Stimulated activated CD8-positive, alpha-beta memory T cell treated with anti-CD3 and anti-CD28 coated beads, Interleukin-4, amount 100 ng/mL, for 48 hours (primary cell): ENCODE results near the gene ODAD3.
"Not testable (repeated sequence)": the region's sequence is repeated elsewhere in the genome, so short reads cannot be mapped to it uniquely, and the experiment has no call there.

ENCODE experiments used
- DNase-seq: peaks from one replicate; pipeline ENCODE4 v3.0.0-alpha.2; 2020

Gene ODAD3

DNA sequence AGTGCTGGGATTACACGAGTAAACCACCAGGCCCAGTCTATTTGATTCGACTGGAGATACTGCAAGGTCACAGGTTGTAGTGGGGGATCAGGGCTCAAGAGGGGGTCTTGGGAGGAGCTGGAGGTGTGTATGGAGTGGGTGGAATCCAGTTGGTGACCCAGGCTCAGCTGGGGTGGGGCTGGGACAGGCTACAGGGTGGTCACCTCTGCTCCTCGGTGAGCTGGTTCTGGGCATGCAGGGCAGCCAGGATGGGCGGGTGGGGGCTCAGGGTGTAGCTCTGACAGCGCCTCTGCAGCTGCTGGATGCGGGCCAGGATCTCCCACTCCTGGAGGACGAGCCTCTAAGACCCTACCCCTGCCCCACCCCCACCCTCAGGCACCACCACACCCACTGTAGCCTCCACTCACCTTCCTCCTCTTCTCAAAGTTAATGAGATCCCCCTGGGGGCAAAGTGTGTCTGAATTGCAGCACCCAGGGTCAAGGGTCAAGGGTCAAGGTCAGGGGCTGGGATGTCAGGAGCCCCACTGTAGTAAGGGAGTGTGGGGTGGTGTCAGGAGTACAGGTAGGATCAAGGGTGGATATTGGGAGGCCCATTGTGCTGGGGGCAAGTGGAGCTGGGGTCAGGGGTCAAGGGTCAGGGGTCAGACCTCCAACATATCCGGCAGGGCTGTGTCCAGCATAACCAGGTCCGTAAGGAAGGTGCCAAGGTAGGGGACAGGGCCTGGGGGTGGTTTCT lies 32.9 kb downstream of the ODAD3 start:
- DNase-seq: no peak

DNA sequence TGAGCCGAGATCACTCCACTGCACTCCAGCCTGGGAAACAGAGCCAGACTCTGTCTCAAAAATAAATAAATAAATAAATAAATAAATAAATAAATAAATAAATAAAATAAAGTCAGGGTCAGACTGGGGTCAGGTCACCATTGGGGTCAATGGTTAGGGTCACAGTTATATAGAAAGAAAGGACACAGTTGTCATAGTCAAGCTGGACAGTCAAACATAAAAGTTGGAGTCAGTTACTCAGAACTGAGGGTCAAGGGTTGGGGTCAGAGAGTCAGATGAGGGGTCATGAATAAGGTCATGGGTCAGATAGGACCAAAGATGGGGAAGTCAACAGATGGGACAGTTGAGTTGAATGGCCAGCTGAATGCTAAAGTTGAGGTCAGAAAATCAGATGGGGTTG lies 34.1 kb downstream of the ODAD3 start:
- no peak for DNase-seq

DNA sequence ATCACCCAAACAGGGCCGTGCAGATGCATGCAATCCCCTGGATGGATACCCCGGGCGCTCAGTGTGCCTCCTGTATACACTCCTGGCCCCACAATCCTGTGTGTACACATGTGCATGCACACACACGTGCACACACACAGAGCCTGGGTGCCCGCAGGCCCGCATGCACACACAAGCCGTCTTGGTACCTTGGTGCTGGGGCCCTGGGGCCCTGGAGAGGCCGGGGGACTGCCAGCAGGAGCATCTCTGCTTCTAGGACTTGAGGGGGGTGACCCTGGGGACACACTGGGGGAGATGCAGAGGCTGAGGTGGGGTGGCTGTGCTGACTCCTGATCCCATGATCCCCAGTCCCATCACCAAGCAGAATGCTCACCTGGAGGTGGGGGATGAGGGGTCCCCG lies 35.3 kb downstream of the ODAD3 start:
- DNase-seq: no peak

DNA sequence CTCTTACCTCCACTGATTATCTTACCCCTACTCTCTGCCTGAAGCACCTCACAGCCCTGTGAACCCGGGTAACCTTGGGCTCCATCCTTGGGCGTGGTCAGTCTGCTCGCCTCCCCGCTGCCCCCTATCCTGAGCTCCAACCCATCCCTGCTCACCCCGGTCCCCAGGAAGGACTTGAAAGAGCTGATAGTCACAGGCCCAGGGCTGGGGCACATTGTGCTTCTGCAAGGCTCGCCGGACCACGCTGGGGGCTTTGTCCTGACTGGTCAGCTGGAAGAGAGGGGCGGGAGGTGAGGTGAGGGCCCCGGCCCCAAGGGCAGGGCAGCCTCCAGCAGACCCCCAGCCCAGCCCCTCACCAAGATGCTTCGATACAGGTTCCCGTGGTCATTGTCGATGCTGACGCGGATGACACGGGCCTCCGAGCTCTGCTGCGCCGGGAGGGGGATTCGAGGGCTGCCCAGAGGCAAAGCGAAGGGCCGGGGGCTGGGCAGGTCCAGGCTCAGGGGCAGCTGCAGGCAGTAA lies 37.8 kb downstream of the ODAD3 start:
- DNase-seq: no peak

DNA sequence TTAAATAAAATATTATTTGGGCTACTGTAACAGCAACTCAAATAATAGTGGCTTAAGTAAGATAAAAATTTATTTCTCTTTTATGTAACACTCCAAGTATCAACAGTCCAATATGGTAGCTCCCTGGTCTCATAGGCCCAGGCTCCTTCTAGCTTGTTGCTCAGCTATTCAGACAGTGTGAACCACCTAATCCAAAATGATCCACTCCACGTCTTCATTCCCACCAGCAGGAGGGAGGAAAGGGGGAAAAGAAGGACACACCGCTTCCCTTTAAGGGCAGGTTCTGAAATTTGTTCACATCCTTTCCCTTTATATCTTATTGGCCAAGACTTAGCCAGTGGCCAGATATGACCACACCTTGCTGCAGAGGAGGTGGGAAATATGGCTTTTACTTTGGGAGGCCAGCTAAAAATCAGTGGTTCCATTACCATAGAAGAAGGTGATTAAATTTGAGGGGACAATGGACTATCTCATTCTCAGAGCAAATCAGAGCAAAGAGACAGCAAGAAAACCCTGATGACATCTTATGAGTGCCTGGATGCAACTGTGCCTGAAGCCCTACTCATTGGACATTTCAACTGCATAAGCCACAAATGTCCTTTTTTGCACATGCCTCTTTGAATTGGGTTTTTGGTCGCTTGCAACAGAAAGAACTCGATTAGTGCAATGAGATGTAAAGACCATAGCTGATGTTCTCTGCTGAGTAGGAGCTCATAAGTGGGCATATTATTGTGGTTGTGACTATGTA lies 43.8 kb downstream of the ODAD3 start:
- DNase-seq: no peak

DNA sequence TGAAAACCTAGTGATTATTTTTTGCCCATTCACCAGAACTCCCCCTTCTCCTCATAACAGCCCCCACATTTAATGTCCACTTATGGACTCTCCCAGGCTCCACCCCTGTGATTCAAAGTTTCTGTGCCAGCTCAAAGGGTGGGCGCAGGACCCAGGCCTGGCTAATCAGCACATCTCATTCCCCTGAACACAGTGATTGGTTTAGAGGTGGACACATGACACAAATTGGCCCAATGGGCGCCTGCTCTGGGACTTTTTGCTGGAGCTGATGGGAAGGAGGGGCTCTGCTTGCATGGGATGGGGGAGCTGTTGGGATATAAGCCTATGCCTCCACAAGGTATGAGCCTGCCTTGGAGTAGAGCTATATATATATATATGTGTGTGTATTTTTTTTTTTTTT lies 44.6 kb downstream of the ODAD3 start:
- no peak for DNase-seq

DNA sequence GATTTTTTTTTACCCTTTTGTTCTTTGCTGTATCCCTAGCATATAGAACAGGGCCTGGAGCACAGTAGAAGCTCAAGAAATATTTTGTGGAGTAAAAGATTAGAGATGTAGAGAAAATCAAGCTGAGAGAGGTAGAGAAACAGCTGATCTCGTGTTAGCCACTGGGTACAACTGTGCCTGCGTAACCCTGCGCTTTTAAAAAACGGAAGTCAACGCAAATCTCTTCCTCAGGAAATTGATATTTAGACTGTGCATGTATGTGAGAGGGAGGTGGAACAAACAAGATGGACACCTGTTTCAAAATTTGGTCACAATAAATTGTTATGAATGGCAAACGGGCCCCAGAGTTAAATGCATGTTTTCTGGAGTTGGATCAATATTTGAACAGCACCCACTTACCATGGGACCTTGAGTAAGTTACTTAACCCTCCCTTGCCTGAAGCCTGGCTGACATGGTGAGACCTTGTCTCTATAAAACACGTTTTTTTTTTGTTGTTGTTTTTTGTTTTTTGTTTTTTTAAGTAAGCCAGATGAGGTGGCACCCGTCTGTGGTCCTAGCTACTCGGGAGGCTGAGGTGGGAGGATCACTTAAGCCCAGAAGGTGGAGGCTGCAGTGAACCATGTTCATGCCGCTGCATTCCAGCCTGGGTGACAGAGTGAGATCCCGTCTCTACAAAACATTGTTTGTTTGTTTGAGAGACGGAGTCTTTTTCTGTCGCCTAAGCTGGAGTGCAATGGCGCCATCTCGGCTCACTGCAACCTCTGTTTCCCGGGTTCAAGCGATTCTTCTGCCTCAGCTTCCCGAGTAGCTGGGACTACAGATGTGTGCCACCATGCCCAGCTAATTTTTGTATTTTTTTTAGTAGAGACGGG lies 47.5 kb downstream of the ODAD3 start:
- DNase-seq: no peak

DNA sequence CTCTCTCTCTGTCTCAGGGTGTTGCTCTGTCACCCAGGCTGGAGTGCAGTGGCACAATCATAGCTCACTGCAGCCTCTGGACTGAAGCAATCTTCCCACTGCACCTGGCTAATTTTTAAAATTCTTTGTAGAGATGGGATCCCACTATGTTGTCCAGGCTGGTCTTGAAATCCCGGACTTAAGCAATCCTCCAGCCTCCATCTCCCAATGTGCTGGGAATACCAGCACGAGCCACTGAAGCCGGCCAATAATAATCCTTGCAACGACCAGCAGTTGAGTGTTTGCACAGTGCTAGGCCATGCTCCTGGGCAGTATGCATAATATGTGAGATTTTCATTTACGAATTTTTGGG lies 50.2 kb downstream of the ODAD3 start:
- no peak for DNase-seq

DNA sequence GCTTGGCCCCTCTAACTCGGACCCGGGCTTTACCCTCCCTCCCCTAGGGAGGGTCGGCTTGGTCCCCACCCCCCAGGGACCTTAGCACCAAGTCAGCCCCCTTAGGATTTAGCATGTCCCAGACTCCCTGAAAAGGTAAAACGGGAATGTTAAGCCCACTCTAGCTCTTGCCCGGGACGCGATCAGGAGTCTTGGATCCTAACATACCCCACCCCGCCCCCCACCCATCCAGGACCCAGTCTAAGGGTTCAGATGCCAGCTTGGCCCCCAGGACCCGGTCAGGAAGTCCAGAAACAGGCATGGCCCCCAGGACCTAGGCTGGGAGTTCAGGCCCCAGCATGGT lies 51.2 kb downstream of the ODAD3 start:
- no peak for DNase-seq

DNA sequence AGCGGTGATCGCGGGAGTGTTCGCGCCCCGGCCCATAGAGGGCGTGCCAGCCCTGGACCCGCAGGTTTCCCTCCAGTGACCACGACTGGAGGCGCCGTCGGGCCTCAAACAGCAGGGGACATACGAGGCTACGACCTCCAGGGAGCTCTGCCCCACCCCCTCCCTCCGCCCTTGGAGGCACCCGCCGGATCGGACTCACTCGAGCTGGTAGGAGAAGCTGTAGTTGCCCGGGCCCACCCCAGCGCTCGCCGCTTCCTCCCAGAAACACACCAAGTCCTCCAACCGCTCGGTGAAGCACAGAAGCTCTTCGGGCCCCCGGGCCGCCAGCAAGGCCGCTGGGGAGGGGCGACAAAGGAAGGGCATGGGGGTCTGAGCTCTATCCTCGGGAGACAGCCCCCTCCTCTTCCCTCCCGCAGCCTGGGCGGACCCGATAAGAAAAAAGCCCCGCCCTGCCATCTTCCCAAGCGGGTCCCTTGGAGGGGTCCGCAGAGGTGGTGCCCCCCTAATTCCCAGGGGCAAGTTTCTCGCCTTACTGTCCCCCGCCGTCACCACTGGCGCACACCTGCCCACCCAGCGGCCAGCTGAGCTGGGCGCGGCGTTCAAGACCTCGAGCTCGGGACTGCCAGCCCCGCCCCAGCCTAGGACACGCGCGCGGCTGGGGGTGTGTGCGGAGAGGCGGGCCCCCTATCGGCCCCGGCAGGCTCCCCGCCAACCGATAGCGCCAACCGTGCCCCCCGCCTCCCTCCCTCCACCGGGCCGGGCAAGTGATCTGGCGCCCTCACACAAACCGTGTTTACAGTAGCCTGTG lies 51.8 kb downstream of the ODAD3 start:
- DNase-seq: peak; percentile 78

DNA sequence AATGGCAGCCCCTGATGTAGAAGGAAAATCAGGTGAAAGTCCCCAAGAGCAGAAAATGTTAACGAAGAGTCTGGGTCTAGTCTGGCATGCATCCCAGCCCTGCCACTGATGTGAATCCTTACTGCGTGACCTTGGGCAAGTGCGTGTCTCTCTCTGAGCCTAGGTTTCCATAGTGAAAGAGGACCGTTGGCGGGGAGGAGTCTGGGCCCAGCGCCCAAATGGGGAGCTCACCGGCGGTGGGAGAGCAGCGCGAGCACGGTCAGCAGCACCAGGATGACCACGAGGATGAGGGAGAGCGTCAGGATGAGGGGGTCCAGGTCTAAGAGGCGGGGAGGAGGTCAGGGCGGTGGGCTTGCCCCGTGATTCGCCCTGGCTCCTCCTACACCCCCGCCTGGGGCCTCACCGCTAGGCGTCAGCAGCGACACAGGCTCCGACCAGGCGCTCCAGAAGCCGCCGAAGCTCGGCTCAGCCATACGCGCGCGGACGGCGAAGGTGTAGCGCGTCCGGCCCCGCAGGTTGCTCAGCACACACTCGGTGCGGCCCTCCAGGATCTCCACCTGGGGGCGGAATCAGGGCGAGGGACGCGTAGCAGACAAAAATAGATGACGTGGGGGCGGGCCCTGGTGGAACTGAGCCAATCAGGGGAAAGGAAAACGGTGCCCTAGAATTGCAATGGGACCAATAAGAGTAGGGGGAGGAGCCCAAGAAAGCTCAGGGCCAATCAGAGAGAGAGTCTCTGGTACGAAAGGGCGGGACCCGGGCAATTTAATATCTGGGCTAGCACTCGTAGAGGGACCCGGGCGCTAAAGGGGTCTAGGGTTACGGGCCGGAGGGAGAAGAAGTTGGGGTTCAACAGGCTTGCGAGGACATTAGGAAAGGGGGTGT lies 54.0 kb downstream of the ODAD3 start:
- peak; percentile 96 for DNase-seq

DNA sequence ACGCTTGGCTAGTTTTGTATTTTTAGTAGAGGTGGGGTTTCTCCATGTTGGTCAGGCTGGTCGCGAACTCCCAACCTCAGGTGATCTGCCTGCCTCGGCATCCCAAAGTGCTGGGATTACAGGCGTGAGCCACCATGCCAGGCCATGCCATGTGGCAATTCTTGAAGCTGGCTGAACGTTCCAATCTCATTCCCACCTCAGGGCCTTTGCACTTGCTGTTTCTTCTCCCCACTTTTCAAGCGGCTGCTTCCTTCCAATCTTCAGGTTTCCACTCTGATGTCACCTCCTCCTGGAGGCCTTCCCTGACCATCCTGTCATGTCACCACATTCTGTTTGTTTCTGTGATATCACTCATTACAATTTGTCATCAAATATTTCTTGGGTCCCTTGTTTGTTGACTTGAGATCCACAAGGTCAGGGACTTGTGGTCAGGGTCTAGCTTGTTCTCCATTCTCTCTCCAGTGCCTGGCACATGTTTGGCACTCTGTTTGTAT lies 55.0 kb downstream of the ODAD3 start:
- DNase-seq: no peak

DNA sequence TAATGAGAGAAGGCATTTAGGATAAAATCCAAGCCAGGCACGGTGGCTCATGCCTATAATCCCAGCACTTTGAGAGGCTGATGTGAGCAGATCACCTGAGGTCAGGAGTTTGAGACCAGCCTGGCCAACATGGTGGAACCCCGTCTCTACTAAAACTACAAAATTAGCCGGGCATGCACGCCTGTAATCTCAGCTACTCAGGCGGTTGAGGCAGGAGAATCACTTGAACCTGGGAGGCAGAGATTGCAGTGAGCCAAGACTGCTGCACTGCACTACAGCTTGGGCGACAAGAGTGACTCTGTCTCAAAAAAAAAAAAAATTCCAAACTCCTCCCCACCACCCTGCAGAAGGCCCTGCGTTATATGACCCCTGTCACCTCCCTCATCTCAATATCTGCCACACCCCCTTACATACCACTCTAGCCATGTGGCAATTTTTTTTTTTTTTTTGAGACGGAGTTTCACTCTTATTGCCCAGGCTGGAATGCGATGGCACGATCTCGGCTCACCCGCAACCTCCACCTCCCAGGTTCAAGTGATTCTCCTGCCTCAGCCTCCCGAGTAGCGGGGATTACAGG lies 55.6 kb downstream of the ODAD3 start:
- DNase-seq: not testable (repeated sequence)

DNA sequence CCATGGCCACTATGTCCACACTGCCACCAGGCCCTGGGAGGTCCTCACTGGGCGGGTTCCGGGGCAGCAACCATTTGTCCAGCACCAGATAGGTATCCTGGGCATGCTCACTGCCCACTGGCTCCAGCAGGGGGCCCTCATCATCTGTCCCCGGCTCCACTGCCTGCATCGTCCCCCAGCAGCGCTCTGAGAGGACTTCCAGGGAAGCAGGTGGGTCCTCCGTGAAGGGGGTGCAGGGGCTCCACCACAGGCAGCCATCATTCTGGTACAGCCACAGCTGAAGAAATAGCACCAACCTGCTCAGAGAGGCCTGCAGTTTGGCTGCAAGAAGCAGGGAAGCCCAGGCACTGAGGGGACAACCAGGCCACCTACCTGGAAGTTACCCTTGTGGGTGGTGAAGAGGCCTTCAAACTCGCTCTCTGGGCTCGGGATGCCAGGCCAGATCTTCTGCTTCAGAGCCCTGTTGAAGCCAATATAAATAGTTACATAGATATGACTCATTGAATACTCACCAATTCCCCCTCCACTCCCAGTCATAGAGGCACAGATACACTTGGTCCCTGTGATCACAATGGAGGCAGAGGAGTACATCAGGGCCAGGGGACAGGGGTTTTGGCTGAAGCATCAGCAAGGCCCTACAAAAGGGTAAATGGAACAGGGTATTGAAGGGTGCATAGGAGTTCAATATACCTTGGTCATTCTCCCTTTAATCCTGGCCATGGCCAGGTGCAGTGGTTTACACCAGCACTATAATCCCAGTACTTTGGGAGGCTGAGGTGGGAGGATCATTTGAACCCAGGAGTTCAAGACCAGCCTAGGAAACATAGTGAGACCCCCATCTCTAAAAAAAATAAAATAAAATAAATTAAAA lies 56.4 kb downstream of the ODAD3 start:
- DNase-seq: peak; percentile 53

DNA sequence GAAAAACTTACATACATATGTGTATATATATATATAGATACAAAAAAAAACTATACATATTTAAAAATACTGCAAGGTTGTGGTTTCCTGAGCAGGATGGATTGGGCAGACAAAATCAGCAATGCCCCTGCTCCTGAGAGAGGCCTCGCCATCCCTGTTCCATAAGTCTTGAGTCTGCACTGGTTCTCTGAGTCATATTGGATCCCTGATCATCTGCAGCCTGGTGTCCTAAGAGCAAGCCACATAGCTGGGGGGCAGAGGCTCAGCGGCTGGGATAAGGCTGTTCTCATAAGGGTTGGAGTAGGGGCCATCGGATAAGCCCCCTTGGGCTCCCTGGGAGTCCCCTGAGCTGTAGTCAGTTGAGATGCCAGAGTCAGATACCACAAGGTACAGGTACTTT lies 57.2 kb downstream of the ODAD3 start:
- no peak for DNase-seq

DNA sequence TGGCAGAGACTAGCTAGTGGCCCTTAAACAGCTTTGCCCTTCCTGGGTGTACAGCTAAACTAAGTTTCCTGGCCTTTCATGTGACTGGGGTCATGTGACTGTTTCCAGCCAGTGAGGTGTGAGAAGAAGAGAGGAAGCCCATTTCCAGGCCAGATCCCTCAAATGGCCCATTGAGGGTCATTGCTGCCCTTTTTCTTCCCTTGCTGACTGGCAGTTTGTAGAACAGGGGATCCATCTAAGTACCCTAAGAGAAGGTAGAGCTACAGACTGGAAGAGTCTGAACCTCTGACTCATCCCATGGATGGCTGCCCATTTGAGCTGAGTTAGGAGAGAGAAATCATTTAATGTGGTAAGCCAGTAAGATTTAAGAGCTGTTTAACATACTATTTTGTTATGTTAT lies 57.7 kb downstream of the ODAD3 start:
- no peak for DNase-seq

DNA sequence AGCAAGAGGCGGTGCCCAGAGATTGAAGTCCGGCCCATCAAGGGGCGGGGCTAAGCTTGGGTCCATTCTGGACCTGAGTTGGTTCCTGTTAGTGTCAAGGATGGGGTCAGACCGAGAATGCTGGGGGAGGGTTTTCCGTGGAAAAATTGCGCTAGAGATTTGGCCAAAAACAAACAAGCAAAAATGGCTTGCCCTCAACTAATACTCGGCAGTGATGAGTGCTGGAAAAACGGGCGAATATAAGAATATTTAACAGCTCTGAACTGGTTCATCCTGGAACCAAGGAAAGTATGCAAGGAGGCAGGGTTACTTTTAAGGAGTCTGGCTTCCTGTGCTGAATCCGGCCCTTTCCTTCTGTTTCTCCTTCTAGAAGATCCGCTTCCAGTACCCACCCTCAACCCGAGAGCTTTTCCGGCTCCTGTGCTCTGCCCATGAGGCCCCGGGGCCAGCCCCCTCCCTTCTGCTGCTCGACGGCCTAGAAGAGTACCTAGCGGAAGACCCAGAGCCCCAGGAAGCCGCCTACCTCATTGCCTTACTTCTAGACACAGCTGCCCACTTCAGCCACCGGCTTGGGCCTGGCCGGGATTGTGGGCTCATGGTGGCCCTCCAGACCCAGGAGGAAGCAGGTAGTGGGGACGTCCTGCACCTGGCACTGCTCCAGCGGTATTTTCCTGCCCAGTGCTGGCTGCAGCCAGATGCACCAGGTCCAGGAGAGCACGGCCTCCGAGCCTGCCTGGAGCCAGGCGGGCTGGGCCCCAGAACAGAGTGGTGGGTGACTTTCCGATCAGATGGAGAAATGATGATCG lies 59.6 kb downstream of the ODAD3 start:
- DNase-seq: peak; percentile 77

DNA sequence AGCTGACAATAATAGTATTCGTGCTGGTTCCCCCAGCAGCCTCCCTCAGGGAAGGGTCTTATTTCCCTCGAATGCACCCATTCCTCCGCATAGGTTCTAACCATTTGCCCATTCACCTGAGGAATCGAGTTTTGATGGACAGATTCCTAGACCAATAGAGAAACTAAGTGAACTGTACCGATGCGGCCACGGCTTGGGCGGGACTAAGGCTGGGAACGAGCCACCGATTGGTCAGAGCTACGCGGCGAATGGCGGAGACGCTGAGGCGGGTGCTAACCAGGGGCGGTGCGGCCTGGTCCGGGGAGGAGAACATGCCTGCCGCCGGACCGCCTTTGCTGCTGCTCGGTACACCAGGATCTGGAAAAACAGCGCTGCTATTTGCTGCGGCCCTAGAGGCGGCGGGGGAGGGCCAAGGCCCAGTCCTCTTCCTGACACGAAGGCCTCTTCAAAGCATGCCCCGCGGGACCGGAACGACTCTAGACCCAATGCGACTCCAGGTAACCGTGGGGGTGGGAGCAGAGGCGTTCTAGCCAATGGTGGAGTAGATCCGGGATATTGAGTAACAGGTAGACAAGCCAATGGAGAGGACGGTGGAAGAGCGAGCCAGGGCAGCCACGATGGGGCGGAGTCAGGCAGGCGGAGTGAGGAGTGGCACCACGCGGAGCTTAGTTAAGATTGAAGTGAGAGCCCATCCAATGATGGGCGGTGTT lies 60.3 kb downstream of the ODAD3 start, which contains the start of gene SWSAP1:
Gene SWSAP1 (plus strand): TSS at position 234 of the 710 bp plus-strand sequence. CDS start 15 bp downstream, at position 249.
- peak; percentile 96 for DNase-seq
